DMS114 treated with DMSO at 0.1 percent for 48 hours (cell line): Measurements from ENCODE around the gene SLC41A1.
A peak's percentile ranks its signal among the peaks of the same experiment; 100 is the strongest.
"Not testable (repeated sequence)": the region's sequence is repeated elsewhere in the genome, so short reads cannot be mapped to it uniquely, and the experiment has no call there.

Experiments
- DNase-seq: peaks from one replicate; lab custom pipeline; 2025; ENCODE audit not compliant: unreplicated experiment; lab: John Stamatoyannopoulos, UW

The SLC41A1 gene

GRCh38 chr1:205812878-205813754, at the start of gene SLC41A1:
TSS of gene SLC41A1 (minus strand) at chr1:205813198. CDS start at chr1:205810441, 2,757 bp downstream.
- DNase-seq, result peak; percentile 85

- DNase-seq, result no peak
Measured at GRCh38 chr1:205861540-205861939, 48.5 kb upstream of the SLC41A1 start.

GRCh38 chr1:205858141-205858961, 45.4 kb upstream of the SLC41A1 start:
- DNase-seq, result no peak

DNA sequence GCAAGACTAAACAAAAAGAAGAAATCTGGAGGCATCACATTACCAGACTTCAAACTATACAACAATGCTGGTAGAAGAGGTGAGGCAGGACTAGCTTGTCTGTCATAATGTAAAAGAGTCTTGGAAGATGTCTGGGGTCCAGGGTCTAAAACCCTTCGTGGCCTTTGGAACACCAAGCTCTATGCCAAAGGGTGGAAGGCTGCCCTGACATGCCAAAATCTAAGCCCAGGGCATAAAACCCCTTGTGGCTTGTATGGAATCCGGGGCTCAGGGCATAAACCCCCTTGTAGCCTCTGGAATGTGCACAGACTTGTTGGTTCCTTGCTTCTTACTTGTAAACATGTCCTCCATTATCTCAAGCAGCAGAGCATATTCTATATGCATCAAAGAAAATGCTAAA, 44.5 kb upstream of the SLC41A1 start:
- not testable (repeated sequence) for DNase-seq

GRCh38 chr1:205856433-205856832, 43.4 kb upstream of the SLC41A1 start:
- no peak for DNase-seq

- no peak for DNase-seq
Measured at GRCh38 chr1:205852969-205853368, 40.0 kb upstream of the SLC41A1 start.

- no peak for DNase-seq
Measured at GRCh38 chr1:205851993-205852392, 39.0 kb upstream of the SLC41A1 start.

DNA sequence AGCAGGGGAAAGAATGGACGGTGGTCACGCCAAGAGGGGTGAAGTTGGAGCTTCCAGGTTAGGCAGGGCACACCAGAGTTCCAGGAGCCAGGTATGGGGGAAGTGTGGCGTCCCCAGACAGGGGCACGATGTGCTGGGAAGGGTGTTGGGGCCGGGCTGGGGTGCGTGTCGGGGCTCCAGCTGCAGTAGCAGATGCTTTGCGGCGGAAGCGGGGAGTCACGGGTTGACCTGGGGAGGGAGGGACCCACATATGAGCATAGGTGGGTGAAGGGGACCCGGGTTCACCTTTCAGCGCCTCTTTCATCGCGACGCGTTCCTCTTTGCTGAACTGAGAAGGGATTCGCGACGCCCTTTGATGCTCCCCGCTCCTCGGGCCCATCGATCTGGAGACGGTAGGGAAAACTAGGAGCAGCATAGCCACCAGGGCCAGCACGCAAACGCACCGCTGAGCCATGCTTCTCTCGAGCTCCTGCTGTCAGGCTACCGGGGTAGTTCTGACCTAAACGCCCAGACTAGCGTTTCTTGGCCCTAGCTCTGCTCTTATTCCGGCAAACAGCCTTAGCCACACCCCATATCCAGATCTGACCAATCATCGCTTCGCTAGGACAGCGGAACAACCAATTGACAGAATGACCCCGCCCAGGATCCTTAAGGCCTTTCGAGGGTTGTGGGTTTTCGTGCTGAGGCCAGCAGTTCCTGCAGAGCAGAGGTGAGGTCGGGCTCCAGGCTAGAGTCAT, 36.8 kb upstream of the SLC41A1 start, which contains the start of gene PM20D1:
Gene PM20D1 (minus strand): TSS at position 514 of the 737 bp plus-strand sequence. CDS start 60 bp downstream, at position 454.
- DNase-seq, result no peak

GRCh38 chr1:205843036-205843859, 30.2 kb upstream of the SLC41A1 start:
- DNase-seq, result no peak

GRCh38 chr1:205842229-205842628, 29.2 kb upstream of the SLC41A1 start:
- no peak for DNase-seq

DNA sequence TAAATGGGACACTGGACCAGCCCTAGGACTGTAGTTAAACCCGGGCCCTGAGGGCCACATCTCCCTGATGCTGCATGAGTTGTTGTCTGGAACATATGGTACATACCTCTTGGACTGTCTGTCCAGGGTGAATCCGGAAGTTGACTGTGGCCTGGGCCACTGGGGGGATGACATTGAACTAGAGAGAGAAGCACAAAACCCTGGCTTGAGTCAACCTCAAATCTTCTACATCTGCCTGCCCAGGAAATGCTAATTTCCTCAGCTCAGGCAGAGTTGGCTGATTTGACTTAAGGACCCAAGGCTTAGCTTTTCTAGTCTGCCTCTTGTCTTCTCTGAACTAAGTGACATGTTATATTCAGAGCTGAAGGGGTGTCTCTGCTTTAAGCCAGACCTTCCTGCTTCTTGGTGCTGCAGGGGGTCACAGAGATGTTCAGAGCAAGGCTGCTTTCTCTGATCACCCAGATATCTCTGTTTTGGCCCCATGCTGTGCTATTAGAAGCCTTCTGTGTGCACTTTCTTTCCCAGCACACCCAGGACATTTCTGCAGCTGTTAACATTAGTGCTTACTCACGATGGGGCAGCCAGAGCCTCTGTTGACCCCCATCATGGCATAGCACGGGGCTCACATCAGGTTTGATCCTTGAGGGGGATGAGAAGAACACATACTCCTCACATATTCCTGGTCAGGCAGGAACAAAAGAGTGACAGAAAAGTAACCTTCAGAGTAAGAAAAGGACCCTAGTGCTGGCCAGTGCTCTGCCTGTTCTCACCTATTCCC, 27.3 kb upstream of the SLC41A1 start:
- no peak for DNase-seq

- DNase-seq, result no peak
Measured at GRCh38 chr1:205837382-205837970, 24.5 kb upstream of the SLC41A1 start.

- DNase-seq, result no peak
Measured at GRCh38 chr1:205834751-205835150, 21.8 kb upstream of the SLC41A1 start.

GRCh38 chr1:205832326-205832751, 19.3 kb upstream of the SLC41A1 start:
- DNase-seq, result no peak

DNA sequence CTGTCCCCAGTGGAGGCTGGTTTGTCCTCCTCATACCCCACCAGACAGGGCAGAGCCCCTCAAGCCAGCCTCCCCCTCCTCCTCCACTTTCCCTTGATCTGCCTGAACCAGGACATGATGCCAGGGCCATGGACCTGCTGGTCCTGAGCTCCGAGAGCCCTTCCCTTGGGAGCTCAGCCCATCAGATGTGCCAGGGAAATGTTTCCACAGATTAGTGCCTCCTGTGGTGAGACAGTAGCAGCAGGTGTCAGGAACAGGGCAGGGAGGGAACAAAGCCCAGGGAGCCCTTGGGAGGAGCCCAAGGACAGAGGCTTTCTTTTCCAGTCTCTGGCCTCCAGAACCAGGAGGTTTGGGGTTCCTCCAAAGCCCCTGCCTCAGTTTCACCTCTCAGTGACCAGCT, 14.6 kb upstream of the SLC41A1 start:
- no peak for DNase-seq

- no peak for DNase-seq
Measured at GRCh38 chr1:205826995-205827394, 14.0 kb upstream of the SLC41A1 start.

- no peak for DNase-seq
Measured at GRCh38 chr1:205826016-205826806, 13.2 kb upstream of the SLC41A1 start.

GRCh38 chr1:205824180-205824579, 11.2 kb upstream of the SLC41A1 start:
- no peak for DNase-seq
